Aortic smooth muscle cell (primary cell): Measurements from ENCODE around the gene LRBA. TPM values are rescaled to one million over a fixed set of nuclear protein-coding genes. Genes with fewer than 3 reads are reported as not detected.

Experiments used
- total RNA-seq: library from RNA; depleted of rRNA; stranded (reverse); fragments of >200 nt; gene quantifications from 2 replicates; pipeline ENCODE4 v1.2.3, GENCODE V29; 2014

The LRBA gene, protein sequence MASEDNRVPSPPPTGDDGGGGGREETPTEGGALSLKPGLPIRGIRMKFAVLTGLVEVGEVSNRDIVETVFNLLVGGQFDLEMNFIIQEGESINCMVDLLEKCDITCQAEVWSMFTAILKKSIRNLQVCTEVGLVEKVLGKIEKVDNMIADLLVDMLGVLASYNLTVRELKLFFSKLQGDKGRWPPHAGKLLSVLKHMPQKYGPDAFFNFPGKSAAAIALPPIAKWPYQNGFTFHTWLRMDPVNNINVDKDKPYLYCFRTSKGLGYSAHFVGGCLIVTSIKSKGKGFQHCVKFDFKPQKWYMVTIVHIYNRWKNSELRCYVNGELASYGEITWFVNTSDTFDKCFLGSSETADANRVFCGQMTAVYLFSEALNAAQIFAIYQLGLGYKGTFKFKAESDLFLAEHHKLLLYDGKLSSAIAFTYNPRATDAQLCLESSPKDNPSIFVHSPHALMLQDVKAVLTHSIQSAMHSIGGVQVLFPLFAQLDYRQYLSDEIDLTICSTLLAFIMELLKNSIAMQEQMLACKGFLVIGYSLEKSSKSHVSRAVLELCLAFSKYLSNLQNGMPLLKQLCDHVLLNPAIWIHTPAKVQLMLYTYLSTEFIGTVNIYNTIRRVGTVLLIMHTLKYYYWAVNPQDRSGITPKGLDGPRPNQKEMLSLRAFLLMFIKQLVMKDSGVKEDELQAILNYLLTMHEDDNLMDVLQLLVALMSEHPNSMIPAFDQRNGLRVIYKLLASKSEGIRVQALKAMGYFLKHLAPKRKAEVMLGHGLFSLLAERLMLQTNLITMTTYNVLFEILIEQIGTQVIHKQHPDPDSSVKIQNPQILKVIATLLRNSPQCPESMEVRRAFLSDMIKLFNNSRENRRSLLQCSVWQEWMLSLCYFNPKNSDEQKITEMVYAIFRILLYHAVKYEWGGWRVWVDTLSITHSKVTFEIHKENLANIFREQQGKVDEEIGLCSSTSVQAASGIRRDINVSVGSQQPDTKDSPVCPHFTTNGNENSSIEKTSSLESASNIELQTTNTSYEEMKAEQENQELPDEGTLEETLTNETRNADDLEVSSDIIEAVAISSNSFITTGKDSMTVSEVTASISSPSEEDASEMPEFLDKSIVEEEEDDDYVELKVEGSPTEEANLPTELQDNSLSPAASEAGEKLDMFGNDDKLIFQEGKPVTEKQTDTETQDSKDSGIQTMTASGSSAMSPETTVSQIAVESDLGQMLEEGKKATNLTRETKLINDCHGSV (N-terminal part only)
- total RNA-seq = 46.1 and 53.4 TPM in 2 replicates

DNA sequence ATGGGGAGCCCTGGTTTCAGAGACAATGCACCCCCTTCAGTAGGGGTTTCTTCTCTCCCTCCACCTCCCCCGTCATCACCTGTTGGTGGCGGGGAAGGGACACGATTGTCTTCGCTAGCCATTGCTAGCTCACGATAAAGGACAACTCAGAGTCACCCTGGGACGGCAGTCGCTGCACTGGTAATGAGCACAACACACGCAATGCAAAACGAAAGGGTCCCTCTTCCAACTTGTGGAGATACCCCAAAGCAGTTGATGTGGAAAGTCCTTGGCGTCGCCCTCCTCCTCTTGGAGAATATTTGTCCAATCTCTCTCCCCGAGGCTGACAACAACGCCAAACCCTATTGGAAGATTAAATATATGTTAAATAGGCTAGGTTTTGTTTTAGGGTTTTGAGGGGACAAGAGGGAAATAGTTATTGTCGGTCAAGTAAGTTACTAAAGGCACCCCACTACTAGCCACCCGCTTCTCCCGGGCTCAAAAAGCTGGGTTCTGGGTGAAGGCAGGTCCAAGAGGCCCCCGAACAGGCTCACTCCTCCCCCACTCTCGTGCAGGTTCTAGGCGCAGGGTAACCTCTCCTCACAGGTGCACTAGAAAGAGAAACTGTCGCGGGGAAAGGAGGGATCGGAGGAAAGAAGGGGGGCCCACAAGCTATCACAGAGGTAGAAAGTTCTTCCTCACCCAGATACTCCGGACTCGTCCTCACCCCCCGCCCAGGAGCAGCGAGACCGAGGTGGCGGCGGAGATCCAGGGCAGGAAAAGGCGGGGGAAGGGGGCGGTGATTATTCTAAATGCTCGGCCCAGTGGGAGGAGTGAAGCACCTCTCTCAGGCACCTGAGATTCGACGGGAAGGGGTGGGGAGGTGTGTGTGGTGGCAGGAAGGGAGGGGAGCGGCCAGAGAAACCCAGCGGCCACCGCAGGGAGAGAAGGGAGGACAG lies at the start of gene LRBA:
Gene LRBA, minus strand, starts transcription at position 764 of the 938 bp plus-strand sequence. Its CDS starts 642 bp downstream, at position 122.

GRCh38 chr4:150582146-150582872 lies 432.8 kb downstream of the LRBA start, which contains the start of gene MAB21L2:
Gene MAB21L2 (plus strand): TSS chr4:150582151. CDS start chr4:150583030, 879 bp downstream.

Other genes starting within 250 kb of the LRBA start
- 1,896 and 2,084 TPM in 2 replicates for gene RPS3A, start 84.3 kb upstream of the LRBA start, total RNA-seq